22Rv1 (cell line): ENCODE data around the gene NAA10.

ENCODE experiments used
- ZFX ChIP-seq: fragments of 450-650 bp; IDR thresholded peaks from 2 replicates; pipeline ENCODE4 v1.6.1; 2017; ENCODE audit warnings: antibody characterized with exemption, borderline replicate concordance
- TF ChIP-seq, protein P1 (sequence below): fragments of 450-650 bp; IDR thresholded peaks from 2 replicates; pipeline ENCODE4 v1.5.1; 2017; ENCODE audit warnings: mild to moderate bottlenecking

DNA sequence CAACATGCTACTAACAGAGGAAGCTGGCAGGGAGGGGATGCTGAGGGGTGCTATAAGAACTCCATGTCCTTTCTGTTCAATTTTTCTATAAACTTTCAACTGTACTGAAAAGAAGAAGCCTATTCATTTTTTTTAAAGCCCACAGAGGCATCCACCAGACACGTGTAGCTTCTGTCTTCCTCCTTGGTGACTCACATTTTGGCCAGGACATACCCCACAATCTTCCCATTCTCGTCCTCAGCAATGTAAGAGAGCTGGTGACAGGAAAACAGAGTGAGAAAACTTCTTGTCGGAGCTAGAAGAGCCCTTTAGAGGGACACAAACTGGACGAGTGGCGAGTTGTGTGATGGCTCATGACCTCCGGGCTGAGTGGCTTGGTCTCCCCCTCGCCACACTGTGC is 1.1 kb downstream of the NAA10 start:
- TF ChIP-seq, protein P1, sequence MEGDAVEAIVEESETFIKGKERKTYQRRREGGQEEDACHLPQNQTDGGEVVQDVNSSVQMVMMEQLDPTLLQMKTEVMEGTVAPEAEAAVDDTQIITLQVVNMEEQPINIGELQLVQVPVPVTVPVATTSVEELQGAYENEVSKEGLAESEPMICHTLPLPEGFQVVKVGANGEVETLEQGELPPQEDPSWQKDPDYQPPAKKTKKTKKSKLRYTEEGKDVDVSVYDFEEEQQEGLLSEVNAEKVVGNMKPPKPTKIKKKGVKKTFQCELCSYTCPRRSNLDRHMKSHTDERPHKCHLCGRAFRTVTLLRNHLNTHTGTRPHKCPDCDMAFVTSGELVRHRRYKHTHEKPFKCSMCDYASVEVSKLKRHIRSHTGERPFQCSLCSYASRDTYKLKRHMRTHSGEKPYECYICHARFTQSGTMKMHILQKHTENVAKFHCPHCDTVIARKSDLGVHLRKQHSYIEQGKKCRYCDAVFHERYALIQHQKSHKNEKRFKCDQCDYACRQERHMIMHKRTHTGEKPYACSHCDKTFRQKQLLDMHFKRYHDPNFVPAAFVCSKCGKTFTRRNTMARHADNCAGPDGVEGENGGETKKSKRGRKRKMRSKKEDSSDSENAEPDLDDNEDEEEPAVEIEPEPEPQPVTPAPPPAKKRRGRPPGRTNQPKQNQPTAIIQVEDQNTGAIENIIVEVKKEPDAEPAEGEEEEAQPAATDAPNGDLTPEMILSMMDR = no peak
- TF ChIP-seq ZFX = no peak
